Stomach (tissue), 4 donors: ENCODE data around the gene NT5C.

Source experiments
- CTCF ChIP-seq, 7 experiments: fragments of 450-650 bp in 4 of 7; fragments of 200-600 bp in 3 of 7; sonication (generic) in 3 of 7; IDR thresholded peaks; one replicate each; pipeline ENCODE4 v1.5.1; 2016 to 2019; ENCODE audit warnings: antibody characterized with exemption in 7 of 7, control low read depth in 2 of 7, mild to moderate bottlenecking in 1 of 7
- EP300 ChIP-seq: sonication (generic); formaldehyde crosslinking; IDR thresholded peaks from one replicate; pipeline ENCODE4 v1.6.1; 2017; ENCODE audit warnings: antibody characterized with exemption
- POLR2A ChIP-seq, 4 donors: fragments of 450-650 bp; IDR thresholded peaks; one replicate each; pipeline ENCODE4 v1.6.1; 2016; ENCODE audit warnings: antibody characterized with exemption in 4 of 4, control low read depth in 2 of 4, mild to moderate bottlenecking in 1 of 4, moderate library complexity in 1 of 4
- POLR2AphosphoS5 ChIP-seq, 3 donors: sonication (generic); formaldehyde crosslinking; IDR thresholded peaks; one replicate each; pipeline ENCODE4 v1.6.1; 2016; ENCODE audit warnings: antibody characterized with exemption in 3 of 3

DNA sequence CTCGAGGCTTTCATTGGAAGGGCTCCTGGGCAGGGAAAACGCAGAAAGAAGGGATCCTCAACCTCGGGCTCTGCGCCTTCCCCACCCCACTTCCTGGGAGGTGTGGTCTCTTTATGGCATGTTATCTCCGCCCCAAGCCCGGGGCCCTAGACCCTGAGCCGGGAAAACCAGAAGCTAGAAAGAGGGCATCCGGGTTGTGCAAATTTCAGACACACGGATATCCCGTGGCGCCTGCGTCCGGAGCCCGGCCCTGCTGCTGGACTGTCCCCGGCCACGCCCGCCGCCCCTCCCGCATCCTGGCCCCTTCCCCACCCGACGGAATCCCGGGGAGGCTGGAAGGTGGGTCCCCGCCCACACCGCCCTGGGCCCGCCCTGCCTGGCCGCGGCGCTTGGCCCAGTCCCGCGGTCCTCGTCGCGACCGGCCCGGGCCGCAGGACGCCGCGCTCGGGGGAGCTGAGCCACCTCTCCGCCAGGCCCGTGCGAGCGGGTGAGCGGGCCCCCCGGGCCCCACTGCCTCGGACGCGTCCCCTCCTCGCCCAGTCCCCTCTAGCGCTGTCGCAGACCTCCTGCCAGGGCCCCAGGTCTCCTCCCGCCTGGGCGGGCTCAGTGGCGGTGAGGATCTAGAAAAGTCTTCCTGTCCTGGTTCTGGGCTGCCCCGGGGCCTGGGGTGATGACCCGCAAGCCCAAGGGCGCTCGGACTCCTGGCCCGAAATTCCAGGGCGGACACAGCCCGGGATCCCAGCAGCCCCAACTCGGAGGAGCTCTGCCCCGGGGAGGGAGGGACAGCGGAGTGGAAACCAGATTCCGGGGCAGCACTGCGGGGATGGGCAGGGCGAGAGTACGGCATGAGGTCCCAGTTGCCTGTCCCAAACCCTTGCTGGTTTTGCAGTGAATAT is 43.7 kb downstream of the NT5C start, which contains the start of gene SLC16A5:
- TF ChIP-seq CTCF (IDR thresholded peaks at IDR 0.05), result no peak
- TF ChIP-seq POLR2AphosphoS5 (IDR thresholded peaks at IDR 0.05), result peak in 2 of 3 donors; percentile 71 to 77
- TF ChIP-seq POLR2A (IDR thresholded peaks at IDR 0.05), result no peak
- no peak for TF ChIP-seq EP300
